GM18502 (cell line): Measurements from ENCODE around the gene AGPAT4.
"Not testable (repeated sequence)": the region's sequence is repeated elsewhere in the genome, so short reads cannot be mapped to it uniquely, and the experiment has no call there.

Experiments
- ATAC-seq: cut with Tn5 transposase; IDR thresholded peaks from one replicate; pipeline ENCODE4 v1.9.1; 2021; ENCODE audit warnings: mild to moderate bottlenecking; ENCODE audit not compliant: unreplicated experiment, poor library complexity

AGPAT4 gene

GRCh38 chr6:161211380-161212035 lies 62.4 kb downstream of the AGPAT4 start:
- no peak for ATAC-seq

GRCh38 chr6:161210857-161211256 lies 63.0 kb downstream of the AGPAT4 start:
- no peak for ATAC-seq

GRCh38 chr6:161207200-161207599 lies 66.7 kb downstream of the AGPAT4 start:
- no peak for ATAC-seq

GRCh38 chr6:161204866-161205557 lies 68.8 kb downstream of the AGPAT4 start:
- ATAC-seq: no peak

GRCh38 chr6:161200610-161201370 lies 73.1 kb downstream of the AGPAT4 start:
- ATAC-seq: no peak

GRCh38 chr6:161199850-161200249 lies 74.0 kb downstream of the AGPAT4 start:
- ATAC-seq: no peak

GRCh38 chr6:161198783-161199460 lies 74.9 kb downstream of the AGPAT4 start:
- no peak for ATAC-seq

- ATAC-seq: no peak
Measured at GRCh38 chr6:161198176-161198575, 75.7 kb downstream of the AGPAT4 start.

- no peak for ATAC-seq
Measured at GRCh38 chr6:161195386-161195785, 78.5 kb downstream of the AGPAT4 start.

GRCh38 chr6:161194374-161194773 lies 79.5 kb downstream of the AGPAT4 start:
- no peak for ATAC-seq

GRCh38 chr6:161192636-161193411 lies 81.0 kb downstream of the AGPAT4 start:
- no peak for ATAC-seq

GRCh38 chr6:161191671-161192070 lies 82.2 kb downstream of the AGPAT4 start:
- ATAC-seq: no peak

- no peak for ATAC-seq
Measured at GRCh38 chr6:161191007-161191406, 82.9 kb downstream of the AGPAT4 start.

GRCh38 chr6:161189891-161190290 lies 84.0 kb downstream of the AGPAT4 start:
- ATAC-seq: no peak

GRCh38 chr6:161188547-161189465 lies 85.1 kb downstream of the AGPAT4 start:
- no peak for ATAC-seq

- no peak for ATAC-seq
Measured at GRCh38 chr6:161186173-161186769, 87.6 kb downstream of the AGPAT4 start.

GRCh38 chr6:161181121-161181520 lies 92.7 kb downstream of the AGPAT4 start:
- ATAC-seq: no peak

- ATAC-seq: not testable (repeated sequence)
Measured at GRCh38 chr6:161178155-161178554, 95.7 kb downstream of the AGPAT4 start.

- ATAC-seq: not testable (repeated sequence)
Measured at GRCh38 chr6:161176428-161176827, 97.4 kb downstream of the AGPAT4 start.
